Astrocyte (in vitro differentiated cells and primary cell): ENCODE data around the gene LRRC47.

Experiments
- CTCF ChIP-seq: IDR thresholded peaks from 2 replicates; pipeline ENCODE4 v1.5.1; 2011; ENCODE audit warnings: low read depth, mild to moderate bottlenecking, inconsistent platforms, low read length, moderate library complexity; ENCODE audit not compliant: insufficient read depth
- EZH2 ChIP-seq: IDR thresholded peaks from 2 replicates; pipeline ENCODE4 v1.6.1; 2012; ENCODE audit warnings: mild to moderate bottlenecking, low read length, inconsistent platforms; ENCODE audit not compliant: insufficient read depth

GRCh38 chr1:3785045-3785444 lies 11.3 kb downstream of the LRRC47 start:
- TF ChIP-seq EZH2 (no peak), CTCF (no peak)
